Measurements from ENCODE around the gene FIP1L1.

- TF ChIP-seq CTCF (IDR thresholded peaks at IDR 0.05; ENCODE audit: insufficient read depth, low read length): no peak
- TF ChIP-seq REST (IDR thresholded peaks at IDR 0.05; ENCODE audit: insufficient replicate concordance, low read depth): no peak
- no peak for TF ChIP-seq POLR2AphosphoS5 (IDR thresholded peaks at IDR 0.05; ENCODE audit: low read depth)
- no peak for TF ChIP-seq SPI1 (IDR thresholded peaks at IDR 0.05; ENCODE audit: borderline replicate concordance, low read depth)
- TF ChIP-seq GABPA (IDR thresholded peaks at IDR 0.05; ENCODE audit: low read depth): no peak
Measured at GRCh38 chr4:53453385-53453784, 75.9 kb downstream of the FIP1L1 start.

Measured in HL-60 (cell line).